Activated T-helper 17 cell treated with anti-CD3 and anti-CD28 coated beads, Interleukin-2, amount 50 U/mL, for 72 hours (primary cell): ENCODE data around the gene MED15. TPM values are rescaled to one million over a fixed set of nuclear protein-coding genes. Genes with fewer than 3 reads are reported as not detected.

ENCODE experiments used
- ATAC-seq: fragments of 150-1000 bp; cut with Tn5 transposase; replicated peaks from 2 replicates; pipeline ENCODE4 v1.10.0; 2021; ENCODE audit warnings: mild to moderate bottlenecking, moderate library complexity
- H3K27ac Mint-ChIP-seq: one replicate; pipeline ENCODE4 v1.8.0; 2022; ENCODE audit warnings: mixed read lengths
- H3K27me3 Mint-ChIP-seq: one replicate; pipeline ENCODE4 v1.8.0; 2022; ENCODE audit warnings: mixed read lengths
- H3K36me3 Mint-ChIP-seq: one replicate; pipeline ENCODE4 v1.8.0; 2022; ENCODE audit warnings: low read depth, mild to moderate bottlenecking, mixed read lengths
- H3K4me1 Mint-ChIP-seq: one replicate; pipeline ENCODE4 v1.8.0; 2022; ENCODE audit warnings: mixed read lengths
- H3K4me3 Mint-ChIP-seq: one replicate; pipeline ENCODE4 v1.8.0; 2022; ENCODE audit warnings: mild to moderate bottlenecking, mixed read lengths
- H3K9me3 Mint-ChIP-seq: one replicate; pipeline ENCODE4 v1.8.0; 2022; ENCODE audit warnings: mixed read lengths
- total RNA-seq, 2 donors: library from RNA; stranded (reverse); gene quantifications; one replicate each; pipeline ENCODE4 v1.2.3, GENCODE V29; 2022

MED15 gene
- total RNA-seq, 2 donors from 2014 or later: 115 to 118 TPM

GRCh38 chr22:20579273-20580120, 72.1 kb downstream of the MED15 start:
- peaks cover 4% of the 10 kb centered on the region for H3K4me1 Mint-ChIP-seq
- ATAC-seq: no peak
- peaks cover 67% of the 10 kb centered on the region for H3K36me3 Mint-ChIP-seq
- no peaks in the 10 kb centered on the region for H3K9me3 Mint-ChIP-seq
- no peak overlapping the region for H3K4me3 Mint-ChIP-seq
- H3K27me3 Mint-ChIP-seq: no peaks in the 10 kb centered on the region
- H3K27ac Mint-ChIP-seq: peak overlapping the region; percentile 43

- no peaks in the 10 kb centered on the region for H3K9me3 Mint-ChIP-seq
- no peak for ATAC-seq
- H3K27me3 Mint-ChIP-seq: no peaks in the 10 kb centered on the region
- H3K4me1 Mint-ChIP-seq: peaks cover 4% of the 10 kb centered on the region
- H3K4me3 Mint-ChIP-seq: no peak overlapping the region
- H3K36me3 Mint-ChIP-seq: peaks cover 67% of the 10 kb centered on the region
- peak overlapping the region; percentile 43 for H3K27ac Mint-ChIP-seq
These were observed 72.8 kb downstream of the MED15 start for GRCh38 chr22:20580179-20580578.

- Mint-ChIP-seq H3K4me3 (no peak overlapping the region), H3K27me3 (no peaks in the 10 kb centered on the region), H3K27ac (peak overlapping the region; percentile 43), H3K36me3 (peaks cover 67% of the 10 kb centered on the region), H3K4me1 (peaks cover 4% of the 10 kb centered on the region), H3K9me3 (no peaks in the 10 kb centered on the region)
- no peak for ATAC-seq
These were observed 73.4 kb downstream of the MED15 start for GRCh38 chr22:20580611-20581502.

DNA sequence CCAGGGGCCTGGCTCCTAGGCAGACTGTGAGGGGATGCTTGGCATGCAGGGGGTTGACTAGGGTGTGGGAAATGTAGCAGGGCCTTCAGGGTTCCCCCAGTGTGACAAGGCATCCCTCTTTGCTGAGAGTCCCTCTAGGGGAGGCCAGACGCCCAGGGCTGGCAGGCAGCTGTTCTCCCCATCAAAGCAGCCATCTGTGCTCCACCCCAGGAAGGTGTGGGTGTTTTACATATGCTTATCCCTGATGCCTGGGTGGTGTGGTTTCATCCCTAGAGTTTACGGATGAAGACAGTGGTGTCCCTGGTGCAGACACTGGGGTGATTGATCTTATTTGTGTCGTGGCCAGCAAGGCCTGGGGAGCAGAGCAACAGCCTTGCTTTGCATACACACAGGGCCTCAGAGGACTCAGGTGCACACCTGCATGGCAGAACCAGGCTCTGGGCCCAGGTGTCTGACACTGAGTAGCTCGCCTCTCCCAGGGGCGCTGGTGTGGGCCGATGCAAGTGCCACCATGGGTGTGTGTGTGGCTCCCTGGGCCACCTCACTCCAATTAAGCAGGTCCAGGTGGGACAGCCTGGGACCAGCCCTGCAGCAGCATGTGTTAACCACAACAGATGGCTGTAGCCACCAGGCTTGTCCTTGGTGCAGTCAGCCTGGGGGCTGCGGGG, 74.2 kb downstream of the MED15 start:
- Mint-ChIP-seq H3K4me1 (peaks cover 4% of the 10 kb centered on the region), H3K27me3 (no peaks in the 10 kb centered on the region), H3K4me3 (no peak overlapping the region), H3K9me3 (no peaks in the 10 kb centered on the region), H3K36me3 (peaks cover 67% of the 10 kb centered on the region), H3K27ac (peak overlapping the region; percentile 43)
- no peak for ATAC-seq

DNA sequence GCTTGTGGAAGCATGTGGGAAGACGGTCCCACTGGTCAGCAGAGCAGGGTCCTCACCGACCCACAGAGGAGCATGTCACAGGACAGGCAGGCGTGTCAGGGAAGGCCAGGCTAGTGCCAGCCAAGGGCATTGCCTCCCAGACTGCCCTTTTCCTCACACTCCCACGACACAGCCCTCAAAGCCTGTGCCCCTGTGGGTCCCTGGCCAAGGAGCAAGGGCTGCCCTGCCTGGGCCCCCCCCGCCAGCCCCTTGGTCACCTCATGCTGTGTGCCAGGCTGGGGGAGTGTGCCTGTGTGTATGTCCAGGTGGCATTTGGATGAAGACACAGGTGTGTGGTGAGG, 74.7 kb downstream of the MED15 start:
- no peaks in the 10 kb centered on the region for H3K9me3 Mint-ChIP-seq
- H3K4me1 Mint-ChIP-seq: peaks cover 4% of the 10 kb centered on the region
- H3K27ac Mint-ChIP-seq: no peak overlapping the region
- H3K36me3 Mint-ChIP-seq: peaks cover 70% of the 10 kb centered on the region
- H3K4me3 Mint-ChIP-seq: no peak overlapping the region
- ATAC-seq: no peak
- no peaks in the 10 kb centered on the region for H3K27me3 Mint-ChIP-seq

DNA sequence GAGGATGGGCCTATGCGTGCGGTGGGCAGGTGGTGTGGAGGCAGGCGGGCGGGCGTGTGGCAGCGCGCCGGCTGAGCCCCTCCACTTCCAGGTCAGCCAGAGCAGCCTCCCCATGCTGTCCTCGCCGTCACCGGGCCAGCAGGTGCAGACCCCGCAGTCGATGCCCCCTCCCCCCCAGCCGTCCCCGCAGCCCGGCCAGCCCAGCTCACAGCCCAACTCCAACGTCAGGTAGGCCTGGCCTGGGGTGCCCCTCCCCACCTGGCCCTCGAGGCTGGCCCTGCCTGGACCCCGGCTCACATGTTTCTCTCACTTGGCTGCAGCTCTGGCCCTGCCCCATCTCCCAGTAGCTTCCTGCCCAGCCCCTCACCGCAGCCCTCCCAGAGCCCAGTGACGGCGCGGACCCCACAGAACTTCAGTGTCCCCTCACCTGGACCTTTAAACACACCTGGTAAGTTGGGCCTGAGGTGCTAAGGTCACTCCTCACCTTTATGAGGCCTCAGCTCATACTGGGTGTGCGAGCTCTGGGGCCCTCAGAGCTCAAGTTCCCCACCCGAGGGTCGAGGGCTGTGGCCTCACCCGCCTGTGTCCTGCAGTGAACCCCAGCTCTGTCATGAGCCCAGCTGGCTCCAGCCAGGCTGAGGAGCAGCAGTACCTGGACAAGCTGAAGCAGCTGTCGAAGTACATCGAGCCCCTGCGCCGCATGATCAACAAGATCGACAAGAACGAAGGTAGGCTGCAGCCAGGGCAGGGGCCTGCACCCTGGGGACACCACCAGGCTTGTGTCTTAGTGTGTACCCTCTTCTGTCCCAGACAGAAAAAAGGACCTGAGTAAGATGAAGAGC, 75.3 kb downstream of the MED15 start:
- H3K27me3 Mint-ChIP-seq: no peaks in the 10 kb centered on the region
- no peak overlapping the region for H3K27ac Mint-ChIP-seq
- ATAC-seq: no peak
- H3K4me1 Mint-ChIP-seq: no peaks in the 10 kb centered on the region
- H3K9me3 Mint-ChIP-seq: no peaks in the 10 kb centered on the region
- H3K36me3 Mint-ChIP-seq: peaks cover 70% of the 10 kb centered on the region
- H3K4me3 Mint-ChIP-seq: no peak overlapping the region

DNA sequence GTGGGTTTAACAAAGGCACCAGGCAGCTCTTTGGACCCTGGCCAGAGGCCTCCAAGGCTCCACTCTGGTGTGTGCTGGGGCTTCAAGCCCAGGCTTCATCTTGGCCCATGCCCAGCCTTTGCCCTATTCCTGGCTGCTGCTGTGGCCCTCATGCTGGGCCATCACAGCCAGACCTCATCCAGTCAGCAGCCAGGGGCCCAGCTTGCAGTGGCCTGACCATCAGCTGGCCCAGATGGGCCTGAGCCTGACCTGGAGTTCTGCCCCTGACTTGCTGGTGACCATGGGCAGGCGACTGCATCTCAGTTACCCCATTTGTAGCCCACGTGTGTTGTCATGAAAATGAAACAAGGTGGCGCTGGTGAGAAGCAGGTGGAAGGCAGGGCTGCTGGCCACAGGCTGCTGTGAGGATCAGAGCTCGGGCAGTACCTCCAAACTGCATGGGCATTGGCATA, 76.1 kb downstream of the MED15 start:
- ATAC-seq: no peak
- H3K36me3 Mint-ChIP-seq: peaks cover 63% of the 10 kb centered on the region

DNA sequence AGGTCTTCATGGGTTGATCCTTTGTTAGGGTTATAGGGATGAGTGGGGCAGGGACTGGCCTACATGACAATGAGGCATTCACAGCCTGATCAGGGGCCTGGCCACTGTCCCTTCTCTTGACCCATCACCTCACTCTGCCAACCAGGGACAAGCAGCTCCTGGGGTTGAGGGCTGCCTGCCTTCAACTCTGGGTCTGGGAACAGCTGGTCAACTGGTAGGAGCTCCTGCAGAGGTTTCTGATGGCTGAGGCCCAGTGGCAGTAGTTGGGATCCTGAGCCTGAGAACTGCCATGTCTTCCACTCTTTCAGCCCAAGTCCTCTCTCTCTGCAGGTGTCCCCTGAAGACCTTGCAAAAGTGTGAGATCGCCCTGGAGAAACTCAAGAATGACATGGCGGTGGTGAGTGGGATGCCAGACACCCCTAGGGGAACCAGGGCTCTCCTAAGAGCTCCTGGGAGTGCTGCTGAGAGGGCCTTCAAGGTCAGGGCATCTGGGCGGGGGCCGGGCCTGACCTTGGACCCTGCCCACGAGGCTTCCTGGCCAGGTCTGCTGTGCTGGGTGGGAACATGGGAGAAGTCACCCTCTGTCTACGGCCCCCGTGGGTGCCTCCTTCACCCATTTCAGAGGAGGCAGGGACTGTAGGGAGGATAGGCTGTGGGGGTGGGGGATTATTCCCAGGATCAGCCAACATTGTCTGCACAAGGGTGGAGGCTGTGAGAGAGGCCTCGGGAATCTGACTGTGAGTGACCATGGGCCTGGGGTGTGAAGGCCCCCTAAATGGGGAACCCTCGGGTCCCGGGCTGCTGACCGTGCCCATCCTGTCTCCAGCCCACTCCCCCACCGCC, 76.8 kb downstream of the MED15 start:
- Mint-ChIP-seq H3K4me1 (no peaks in the 10 kb centered on the region), H3K36me3 (peaks cover 59% of the 10 kb centered on the region), H3K27me3 (no peaks in the 10 kb centered on the region), H3K27ac (peak overlapping the region; percentile 25), H3K4me3 (no peak overlapping the region), H3K9me3 (no peaks in the 10 kb centered on the region)
- no peak for ATAC-seq

More for the DNA sequence above, 76.1 kb downstream of the MED15 start:
- Mint-ChIP-seq H3K4me3 (no peak overlapping the region), H3K9me3 (no peaks in the 10 kb centered on the region), H3K4me1 (no peaks in the 10 kb centered on the region), H3K27me3 (no peaks in the 10 kb centered on the region), H3K27ac (no peak overlapping the region)

DNA sequence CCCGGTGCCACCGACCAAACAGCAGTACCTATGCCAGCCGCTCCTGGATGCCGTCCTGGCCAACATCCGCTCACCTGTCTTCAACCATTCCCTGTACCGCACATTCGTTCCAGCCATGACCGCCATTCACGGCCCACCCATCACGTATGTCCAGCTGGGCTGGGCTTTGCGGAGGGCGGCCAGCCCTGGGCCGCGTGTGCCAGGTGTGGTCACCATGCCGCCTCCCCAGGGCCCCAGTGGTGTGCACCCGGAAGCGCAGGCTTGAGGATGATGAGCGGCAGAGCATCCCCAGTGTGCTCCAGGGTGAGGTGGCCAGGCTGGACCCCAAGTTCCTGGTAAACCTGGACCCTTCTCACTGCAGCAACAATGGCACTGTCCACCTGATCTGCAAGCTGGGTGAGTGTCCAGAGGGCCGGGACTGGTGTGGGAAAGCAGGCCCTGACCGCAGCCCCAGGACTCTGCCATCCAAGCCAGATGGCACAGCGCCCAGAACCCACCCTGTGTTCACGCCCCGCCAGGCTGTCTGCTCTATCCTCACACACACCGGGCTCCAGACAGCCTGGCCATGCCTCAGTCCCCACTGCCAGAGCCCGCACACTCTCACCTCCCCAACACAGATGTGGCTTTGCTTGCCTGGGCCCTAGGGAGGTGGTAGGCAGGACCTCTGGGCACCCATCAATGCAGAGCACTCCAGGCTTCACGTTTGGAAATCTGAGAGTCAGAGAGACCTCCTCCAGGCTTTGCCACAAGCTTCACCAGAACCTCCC, 77.6 kb downstream of the MED15 start:
- Mint-ChIP-seq H3K9me3 (no peaks in the 10 kb centered on the region), H3K4me3 (no peak overlapping the region), H3K4me1 (no peaks in the 10 kb centered on the region), H3K27me3 (no peaks in the 10 kb centered on the region), H3K27ac (no peak overlapping the region), H3K36me3 (peaks cover 54% of the 10 kb centered on the region)
- no peak for ATAC-seq

DNA sequence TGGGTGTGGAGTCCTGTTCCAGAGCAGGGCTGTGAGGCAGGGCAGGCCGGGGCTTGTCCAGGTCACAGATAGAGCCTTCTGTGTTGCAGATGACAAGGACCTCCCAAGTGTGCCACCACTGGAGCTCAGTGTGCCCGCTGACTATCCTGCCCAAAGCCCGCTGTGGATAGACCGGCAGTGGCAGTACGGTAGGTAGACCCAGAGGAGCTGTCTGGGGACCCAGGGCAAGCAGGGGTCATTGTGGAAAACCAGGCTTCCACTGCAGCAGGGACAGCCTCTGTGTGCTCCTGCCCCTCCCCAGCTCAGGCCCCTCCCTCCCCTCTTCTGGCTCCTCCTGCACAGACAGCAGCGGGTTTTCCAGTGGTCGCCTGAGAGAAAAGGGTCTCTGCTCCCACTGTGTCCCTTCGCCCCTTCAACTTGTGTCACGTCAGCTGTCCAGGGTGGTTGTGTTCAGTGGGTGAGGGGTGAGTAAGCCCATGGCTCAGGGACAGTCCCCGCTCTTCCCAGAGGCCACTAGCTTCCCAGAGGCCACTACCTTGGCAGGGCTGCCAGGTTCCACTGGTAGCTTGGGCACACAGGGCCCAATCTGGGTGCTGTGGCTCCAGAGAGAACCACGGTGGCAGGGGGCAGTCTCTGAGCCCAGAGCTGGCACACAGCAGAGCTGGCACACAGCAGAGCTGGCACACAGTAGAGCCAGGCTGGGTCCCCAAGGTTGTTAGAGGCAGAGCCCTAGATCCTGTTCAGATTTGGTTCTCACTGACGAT, 78.4 kb downstream of the MED15 start:
- H3K4me3 Mint-ChIP-seq: no peak overlapping the region
- H3K36me3 Mint-ChIP-seq: peaks cover 51% of the 10 kb centered on the region
- H3K27me3 Mint-ChIP-seq: no peaks in the 10 kb centered on the region
- no peaks in the 10 kb centered on the region for H3K4me1 Mint-ChIP-seq
- H3K27ac Mint-ChIP-seq: no peak overlapping the region
- ATAC-seq: no peak
- H3K9me3 Mint-ChIP-seq: no peaks in the 10 kb centered on the region

DNA sequence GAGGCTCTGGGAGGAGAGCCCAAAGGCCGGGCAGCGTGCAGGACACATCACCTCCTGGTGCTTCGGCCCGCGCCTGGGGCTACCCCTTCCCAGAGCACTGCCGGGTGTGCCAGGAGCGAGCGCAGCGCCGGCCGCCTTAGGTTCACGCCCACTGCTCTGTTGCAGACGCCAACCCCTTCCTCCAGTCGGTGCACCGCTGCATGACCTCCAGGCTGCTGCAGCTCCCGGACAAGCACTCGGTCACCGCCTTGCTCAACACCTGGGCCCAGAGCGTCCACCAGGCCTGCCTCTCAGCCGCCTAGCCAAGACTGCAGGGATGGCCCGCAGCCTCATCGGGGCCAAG, 79.0 kb downstream of the MED15 start:
- H3K27me3 Mint-ChIP-seq: no peaks in the 10 kb centered on the region
- no peak overlapping the region for H3K27ac Mint-ChIP-seq
- no peak for ATAC-seq
- H3K36me3 Mint-ChIP-seq: peaks cover 51% of the 10 kb centered on the region
- no peaks in the 10 kb centered on the region for H3K9me3 Mint-ChIP-seq
- no peaks in the 10 kb centered on the region for H3K4me1 Mint-ChIP-seq
- H3K4me3 Mint-ChIP-seq: no peak overlapping the region

DNA sequence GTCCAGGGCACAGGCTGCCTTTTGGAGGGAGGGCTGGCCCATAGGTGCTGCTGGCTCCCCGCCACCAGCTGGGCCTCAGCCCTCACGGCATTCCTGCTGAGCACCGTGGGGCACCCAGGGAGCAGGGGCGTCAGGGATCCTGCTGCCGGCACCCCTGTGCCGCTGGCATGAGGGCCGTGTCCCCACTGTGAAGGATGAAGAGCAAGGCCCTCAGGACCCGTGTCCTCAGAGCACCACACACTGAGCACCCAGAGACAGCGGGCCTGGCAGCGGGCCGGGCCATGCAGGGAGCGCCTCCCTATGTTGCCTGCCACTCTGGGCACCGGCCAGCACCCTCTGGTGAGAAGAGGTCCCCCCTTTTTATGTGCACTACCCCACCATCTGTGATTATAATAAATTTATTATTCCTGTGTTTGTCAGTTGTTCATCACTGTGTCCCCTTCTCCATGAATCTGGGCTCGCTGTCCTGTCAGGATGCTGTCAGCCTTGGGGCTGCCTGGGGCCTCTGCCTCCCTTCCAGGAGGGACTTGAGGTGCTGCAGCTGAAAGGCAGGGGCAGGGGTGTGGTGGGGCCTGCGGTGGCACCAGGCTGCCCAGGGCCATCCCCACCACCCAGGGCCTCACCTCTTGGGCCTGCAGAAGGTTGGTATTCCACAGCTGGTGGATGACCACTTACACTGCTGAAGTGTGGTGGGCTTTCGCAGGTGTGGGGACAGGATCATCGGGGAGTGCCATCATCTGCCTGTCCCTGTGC, 80.0 kb downstream of the MED15 start:
- ATAC-seq: no peak
- Mint-ChIP-seq H3K4me3 (no peak overlapping the region), H3K4me1 (no peaks in the 10 kb centered on the region), H3K36me3 (peaks cover 51% of the 10 kb centered on the region), H3K27me3 (no peaks in the 10 kb centered on the region), H3K9me3 (no peaks in the 10 kb centered on the region), H3K27ac (no peak overlapping the region)
